Fibroblast of lung (primary cell): ENCODE results near the gene SERPINB5.

ENCODE experiments used
- EZH2 ChIP-seq: IDR thresholded peaks from 2 replicates; pipeline ENCODE4 v1.5.1; 2012; ENCODE audit warnings: low read length, control low read depth, mild to moderate bottlenecking; ENCODE audit errors: missing control alignments
- TF ChIP-seq, protein P1 (sequence below), 2 donors: IDR thresholded peaks in 1 of 2; conservative IDR thresholded peaks in 1 of 2; 1 replicate in 1 of 2; 2 replicates in 1 of 2; pipeline ENCODE4 v1.5.1; 2011 to 2012; ENCODE audit warnings: low read length in 2 of 2, control low read depth in 1 of 2, inconsistent platforms in 1 of 2, low read depth in 1 of 2, mild to moderate bottlenecking in 1 of 2

DNA sequence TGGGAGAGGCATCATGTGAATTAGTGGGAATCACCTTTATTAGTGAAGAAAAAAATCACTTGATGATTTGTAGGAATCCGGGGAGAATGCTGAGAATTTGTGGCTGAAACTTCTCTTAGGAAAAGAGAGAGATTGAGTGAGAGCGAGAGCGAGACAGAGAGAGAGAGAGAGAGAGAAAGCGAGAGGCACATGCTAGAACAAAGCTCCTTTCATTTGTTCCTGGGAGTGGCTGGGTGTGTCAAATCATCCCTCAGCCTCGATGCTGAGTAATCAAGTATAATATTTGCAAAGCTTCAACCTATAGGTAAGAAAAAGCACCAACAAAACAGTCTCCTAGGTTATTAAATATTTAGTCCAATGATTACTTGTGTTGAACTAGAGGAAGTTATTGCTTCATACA is 4.4 kb upstream of the SERPINB5 start:
- TF ChIP-seq, protein P1, sequence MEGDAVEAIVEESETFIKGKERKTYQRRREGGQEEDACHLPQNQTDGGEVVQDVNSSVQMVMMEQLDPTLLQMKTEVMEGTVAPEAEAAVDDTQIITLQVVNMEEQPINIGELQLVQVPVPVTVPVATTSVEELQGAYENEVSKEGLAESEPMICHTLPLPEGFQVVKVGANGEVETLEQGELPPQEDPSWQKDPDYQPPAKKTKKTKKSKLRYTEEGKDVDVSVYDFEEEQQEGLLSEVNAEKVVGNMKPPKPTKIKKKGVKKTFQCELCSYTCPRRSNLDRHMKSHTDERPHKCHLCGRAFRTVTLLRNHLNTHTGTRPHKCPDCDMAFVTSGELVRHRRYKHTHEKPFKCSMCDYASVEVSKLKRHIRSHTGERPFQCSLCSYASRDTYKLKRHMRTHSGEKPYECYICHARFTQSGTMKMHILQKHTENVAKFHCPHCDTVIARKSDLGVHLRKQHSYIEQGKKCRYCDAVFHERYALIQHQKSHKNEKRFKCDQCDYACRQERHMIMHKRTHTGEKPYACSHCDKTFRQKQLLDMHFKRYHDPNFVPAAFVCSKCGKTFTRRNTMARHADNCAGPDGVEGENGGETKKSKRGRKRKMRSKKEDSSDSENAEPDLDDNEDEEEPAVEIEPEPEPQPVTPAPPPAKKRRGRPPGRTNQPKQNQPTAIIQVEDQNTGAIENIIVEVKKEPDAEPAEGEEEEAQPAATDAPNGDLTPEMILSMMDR (conservative IDR thresholded peaks at IDR 0.05 in 1 of 2, IDR thresholded peaks at IDR 0.05 in 1 of 2; ENCODE audit: low read depth in 1 of 2, low read length in 2 of 2): no peak
- no peak for TF ChIP-seq EZH2
